Loucy (cell line): ENCODE results near the gene RORB.

Experiments used
- EZH2phosphoT487 ChIP-seq: fragments of 200-600 bp; IDR thresholded peaks from 2 replicates; pipeline ENCODE4 v1.6.1; 2018; ENCODE audit warnings: antibody characterized with exemption, mild to moderate bottlenecking, moderate library complexity, borderline replicate concordance
- TF ChIP-seq, protein P1 (sequence below): fragments of 200-600 bp; sonication (generic); conservative IDR thresholded peaks from 2 replicates; pipeline ENCODE4 v1.5.1; 2014; ENCODE audit warnings: mild to moderate bottlenecking, antibody characterized with exemption, low read length

DNA sequence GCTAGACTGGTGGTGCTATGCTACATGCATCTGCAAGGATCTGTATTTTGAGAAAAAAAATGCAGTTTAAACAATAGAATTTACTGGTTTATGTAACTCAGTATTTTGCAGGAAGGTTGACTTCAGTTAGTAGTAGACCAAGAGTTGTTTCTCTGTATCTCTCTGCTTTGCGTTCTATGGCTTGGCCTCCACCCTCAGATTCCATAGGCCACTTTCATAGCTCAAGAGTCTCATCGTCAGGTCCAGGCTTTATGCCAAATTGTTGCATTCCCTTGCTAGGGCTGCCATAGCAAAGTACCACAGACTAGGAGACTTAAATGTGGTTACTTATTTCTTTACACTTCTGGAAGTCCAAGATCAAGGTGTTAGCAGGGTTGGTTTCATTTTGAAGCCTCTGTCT lies 48.1 kb upstream of the RORB start:
- TF ChIP-seq, protein P1, sequence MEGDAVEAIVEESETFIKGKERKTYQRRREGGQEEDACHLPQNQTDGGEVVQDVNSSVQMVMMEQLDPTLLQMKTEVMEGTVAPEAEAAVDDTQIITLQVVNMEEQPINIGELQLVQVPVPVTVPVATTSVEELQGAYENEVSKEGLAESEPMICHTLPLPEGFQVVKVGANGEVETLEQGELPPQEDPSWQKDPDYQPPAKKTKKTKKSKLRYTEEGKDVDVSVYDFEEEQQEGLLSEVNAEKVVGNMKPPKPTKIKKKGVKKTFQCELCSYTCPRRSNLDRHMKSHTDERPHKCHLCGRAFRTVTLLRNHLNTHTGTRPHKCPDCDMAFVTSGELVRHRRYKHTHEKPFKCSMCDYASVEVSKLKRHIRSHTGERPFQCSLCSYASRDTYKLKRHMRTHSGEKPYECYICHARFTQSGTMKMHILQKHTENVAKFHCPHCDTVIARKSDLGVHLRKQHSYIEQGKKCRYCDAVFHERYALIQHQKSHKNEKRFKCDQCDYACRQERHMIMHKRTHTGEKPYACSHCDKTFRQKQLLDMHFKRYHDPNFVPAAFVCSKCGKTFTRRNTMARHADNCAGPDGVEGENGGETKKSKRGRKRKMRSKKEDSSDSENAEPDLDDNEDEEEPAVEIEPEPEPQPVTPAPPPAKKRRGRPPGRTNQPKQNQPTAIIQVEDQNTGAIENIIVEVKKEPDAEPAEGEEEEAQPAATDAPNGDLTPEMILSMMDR: no peak
- no peak for TF ChIP-seq EZH2phosphoT487
